ENCODE results near the gene CEACAM21.

The CEACAM21 gene

GRCh38 chr19:41531438-41532311, 44.3 kb upstream of the CEACAM21 start:
- TF ChIP-seq CTCF (IDR thresholded peaks at IDR 0.05; ENCODE audit: low read depth, low read length) = no peak
- in situ Hi-C loops (cut with HindIII; ENCODE audit: low sequenced_read_pairs) = no loop called here
- DNase-seq (ENCODE audit: low read depth, low spot score) = peak; percentile 16
- no peak overlapping the region for H3K4me3 ChIP-seq (ENCODE audit: low read depth, low read length)

GRCh38 chr19:41532526-41532925, 43.4 kb upstream of the CEACAM21 start:
- no peak for TF ChIP-seq CTCF (IDR thresholded peaks at IDR 0.05; ENCODE audit: low read depth, low read length)
- in situ Hi-C loops (cut with HindIII; ENCODE audit: low sequenced_read_pairs) = no loop called here
- H3K4me3 ChIP-seq (ENCODE audit: low read depth, low read length) = no peak overlapping the region
- no peak for DNase-seq (ENCODE audit: low read depth, low spot score)

GRCh38 chr19:41533671-41534215, 42.2 kb upstream of the CEACAM21 start:
- in situ Hi-C loops (cut with HindIII; ENCODE audit: low sequenced_read_pairs) = no loop called here
- DNase-seq (ENCODE audit: low read depth, low spot score) = no peak
- no peak for TF ChIP-seq CTCF (IDR thresholded peaks at IDR 0.05; ENCODE audit: low read depth, low read length)
- no peak overlapping the region for H3K4me3 ChIP-seq (ENCODE audit: low read depth, low read length)

- DNase-seq (ENCODE audit: low read depth, low spot score) = no peak
These were observed 40.8 kb upstream of the CEACAM21 start for GRCh38 chr19:41535029-41535622.

GRCh38 chr19:41537789-41538188, 38.2 kb upstream of the CEACAM21 start:
- peak; percentile 49 for TF ChIP-seq CTCF (IDR thresholded peaks at IDR 0.05; ENCODE audit: low read depth, low read length)
- peak; percentile 6 for DNase-seq (ENCODE audit: low read depth, low spot score)
- no peak overlapping the region for H3K4me3 ChIP-seq (ENCODE audit: low read depth, low read length)
- in situ Hi-C loops (cut with HindIII; ENCODE audit: low sequenced_read_pairs) = no loop called here

More at GRCh38 chr19:41535029-41535622, 40.8 kb upstream of the CEACAM21 start:
- no peak for TF ChIP-seq CTCF (IDR thresholded peaks at IDR 0.05; ENCODE audit: low read depth, low read length)
- in situ Hi-C loops (cut with HindIII; ENCODE audit: low sequenced_read_pairs) = no loop called here
- no peak overlapping the region for H3K4me3 ChIP-seq (ENCODE audit: low read depth, low read length)

- in situ Hi-C loops (cut with HindIII; ENCODE audit: low sequenced_read_pairs) = no loop called here
- no peak for TF ChIP-seq CTCF (IDR thresholded peaks at IDR 0.05; ENCODE audit: low read depth, low read length)
- no peak for DNase-seq (ENCODE audit: low read depth, low spot score)
- no peak overlapping the region for H3K4me3 ChIP-seq (ENCODE audit: low read depth, low read length)
These were observed 35.8 kb upstream of the CEACAM21 start for GRCh38 chr19:41540041-41540695.
